ENCODE results near the gene GNS.

DNA sequence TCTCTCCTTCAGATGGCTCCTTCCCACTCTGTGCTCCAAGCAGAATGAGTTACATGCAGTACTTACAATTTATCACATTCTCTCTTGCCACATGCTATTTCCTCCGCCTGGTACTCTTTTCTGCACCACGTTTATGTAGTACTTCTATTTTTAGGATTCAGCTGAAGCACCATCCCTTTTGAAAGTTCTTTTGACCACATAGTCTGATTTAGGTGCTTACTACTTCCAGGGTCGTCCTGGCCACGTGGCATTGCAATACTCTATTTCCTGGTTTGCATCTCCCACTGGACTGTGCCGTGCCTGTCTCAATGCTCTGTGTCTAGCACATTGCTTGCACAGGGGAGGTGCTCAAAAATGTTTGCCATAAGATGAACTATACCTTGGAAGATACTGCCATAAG lies 48.9 kb upstream of the GNS start:
- TF ChIP-seq CTCF (conservative IDR thresholded peaks at IDR 0.05) (no peak), EZH2 (IDR thresholded peaks at IDR 0.05; ENCODE audit: low read depth) (no peak)

All from PC-9 (cell line).